ENCODE results near the gene CLDN9. TPM values are rescaled to one million over a fixed set of nuclear protein-coding genes. Genes with fewer than 3 reads are reported as not detected.
A peak's percentile ranks its signal among the peaks of the same experiment; 100 is the strongest.

CLDN9 gene
- total and polyA plus RNA-seq, 9 of the 15 experiments (the other 6 are each of a cell fraction or from before 2014, with no cell fraction given): 0.12 to 0.44 (median 0.22) TPM; not detected in 4

DNA sequence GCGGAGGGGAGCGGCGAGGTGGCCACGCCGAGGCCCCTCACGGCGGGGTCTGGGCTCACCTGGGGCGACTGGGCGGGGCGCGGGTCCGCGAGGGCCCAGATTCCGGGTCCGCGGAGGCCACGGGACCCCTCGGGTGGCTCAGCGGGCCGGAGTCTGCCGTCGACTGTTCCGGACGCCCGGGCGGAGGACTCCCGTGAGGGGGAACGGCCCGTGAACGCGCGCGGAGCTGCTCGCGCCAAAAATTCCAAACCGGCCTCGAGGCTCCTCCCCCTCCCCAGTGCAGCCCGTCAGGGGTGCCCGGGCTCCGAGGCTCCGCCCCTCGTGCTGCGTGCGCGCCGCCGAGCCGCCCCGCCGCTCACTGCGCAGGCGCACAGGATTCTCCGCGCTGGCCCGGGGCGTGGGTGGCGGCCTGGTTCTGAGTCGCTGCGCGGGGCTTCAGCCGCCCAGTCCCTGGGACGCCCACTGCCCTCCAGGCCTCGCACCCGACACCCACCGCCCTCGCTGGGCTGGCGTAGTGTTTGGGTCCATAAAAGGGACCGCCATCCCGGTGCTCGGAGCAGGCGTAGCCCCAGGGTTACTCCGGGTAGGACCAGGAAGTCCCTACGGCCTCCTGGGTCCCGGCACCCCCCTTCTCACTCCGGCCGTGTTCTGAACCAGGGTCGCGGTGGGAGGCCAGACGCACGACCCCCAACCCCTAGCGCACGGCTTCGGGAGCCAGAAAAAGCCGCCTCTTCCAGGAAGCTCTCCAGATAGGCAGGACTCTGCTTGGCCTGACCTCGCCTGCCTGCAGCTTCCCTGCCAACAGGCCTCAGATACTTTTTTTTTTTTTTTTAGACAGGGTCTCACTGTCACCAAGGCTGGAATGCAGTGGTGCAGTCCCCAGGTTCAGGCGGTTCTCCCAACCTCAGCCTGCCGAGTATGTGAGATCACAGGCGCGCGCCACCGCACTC is 32.2 kb upstream of the CLDN9 start, which contains the start of gene PKMYT1 (continued):
- TF ChIP-seq E2F3 (CRISPR knock-in tag; IDR thresholded peaks at IDR 0.05) (peak; percentile 70), MTA3 (IDR thresholded peaks at IDR 0.05; ENCODE audit: borderline replicate concordance) (peak; percentile 81; the same call in 1 of the 2 replicates), ZNF280B (CRISPR knock-in tag; IDR thresholded peaks at IDR 0.05) (no peak), MTA1 (IDR thresholded peaks at IDR 0.05; ENCODE audit: borderline replicate concordance) (peak; percentile 39; the same call in 1 of the 2 replicates), GTF2F1 (IDR thresholded peaks at IDR 0.05; ENCODE audit: low read depth, low read length) (no peak; the same call in 1 of the 2 replicates), TAF1 (IDR thresholded peaks at IDR 0.05; ENCODE audit: control insufficient read depth, extremely low read depth, insufficient read depth, low read length, severe bottlenecking) (peak; percentile 87), CREB1 (IDR thresholded peaks at IDR 0.05) (no peak; the same call in 1 of the 2 replicates), CREB1 (CRISPR knock-in tag; IDR thresholded peaks at IDR 0.05) (peak; percentile 34; the same call in 1 of the 2 replicates), RB1 (IDR thresholded peaks at IDR 0.05; ENCODE audit: low read depth) (peak; percentile 77), SRSF3 (IDR thresholded peaks at IDR 0.05; ENCODE audit: insufficient read depth, low read length) (peak; percentile 84; the same call in 1 of the 2 replicates), CC2D1A (IDR thresholded peaks at IDR 0.05) (0 out of 2 replicates have a peak, but pooled peaks have one; percentile 10), HNRNPUL1 (IDR thresholded peaks at IDR 0.05; ENCODE audit: low read length) (no peak), NFATC3 (IDR thresholded peaks at IDR 0.05) (no peak), PRMT5 (CRISPR knock-in tag; IDR thresholded peaks at IDR 0.05) (0 out of 2 replicates have a peak, but pooled peaks have one; percentile 13), RBBP5 (IDR thresholded peaks at IDR 0.05; ENCODE audit: borderline replicate concordance, insufficient read depth, low read length, poor library complexity, severe bottlenecking) (peak; percentile 10), GABPA (tag; conservative IDR thresholded peaks at IDR 0.05; ENCODE audit: low read depth) (no peak), SOX6 (IDR thresholded peaks at IDR 0.05) (0 out of 2 replicates have a peak, but pooled peaks have one; percentile 13)
